K562 (cell line): Measurements from ENCODE around the gene BAG5. TPM values are rescaled to one million over a fixed set of nuclear protein-coding genes. Genes with fewer than 3 reads are reported as not detected.
A peak's percentile ranks its signal among the peaks of the same experiment; 100 is the strongest.

Source experiments
- ARID2 ChIP-seq: fragments of 450-650 bp; IDR thresholded peaks from 2 replicates; pipeline ENCODE4 v1.6.1; 2017; ENCODE audit warnings: antibody characterized with exemption, mild to moderate bottlenecking
- CEBPG ChIP-seq, 3 experiments: fragments of 200-800 bp in 1 of 3; sonication (Bioruptor generic) in 1 of 3; sonication (generic) in 1 of 3; formaldehyde crosslinking in 1 of 3; IDR thresholded peaks in 2 of 3; conservative IDR thresholded peaks in 1 of 3; 2 replicates each; pipeline versions ENCODE4 v1.6.1 to v1.8.0; 2016 to 2022; ENCODE audit warnings: missing compliant biosample characterization in 2 of 3, missing genetic modification characterization in 2 of 3, mild to moderate bottlenecking in 1 of 3, missing genetic modification reagents in 1 of 3
- EHMT2 ChIP-seq: fragments of 450-650 bp; IDR thresholded peaks from 2 replicates; pipeline ENCODE4 v1.6.1; 2018; ENCODE audit warnings: antibody characterized with exemption
- ETS2 ChIP-seq: IDR thresholded peaks from 2 replicates; pipeline ENCODE4 v1.6.1; 2016; ENCODE audit warnings: borderline replicate concordance, missing genetic modification characterization, mild to moderate bottlenecking, moderate library complexity, missing compliant biosample characterization; ENCODE audit not compliant: poor library complexity, severe bottlenecking
- FOS ChIP-seq: IDR thresholded peaks from 3 replicates; pipeline ENCODE4 v1.6.1; 2011; ENCODE audit not compliant: insufficient read length; ENCODE audit errors: extremely low read depth
- JUN ChIP-seq, 2 experiments: sonication (generic) in 1 of 2; formaldehyde crosslinking in 1 of 2; IDR thresholded peaks; 2 replicates each; pipeline versions ENCODE4 v1.6.1 to v1.8.0; 2012 to 2022; ENCODE audit warnings: borderline replicate concordance in 2 of 2, mild to moderate bottlenecking in 2 of 2, improper control_type of control experiment in 1 of 2, low read depth in 1 of 2, low read length in 1 of 2, missing genetic modification reagents in 1 of 2
- MECOM ChIP-seq: fragments of 250-450 bp; sonication (Bioruptor Pico); IDR thresholded peaks from 2 replicates; pipeline ENCODE4 v1.8.0; 2022; ENCODE audit warnings: inconsistent platforms
- MEF2A ChIP-seq: IDR thresholded peaks from 2 replicates; pipeline ENCODE4 v1.6.1; 2011; ENCODE audit warnings: low read depth, mild to moderate bottlenecking, low read length, moderate library complexity; ENCODE audit not compliant: control insufficient read depth
- NCOA4 ChIP-seq: fragments of 450-650 bp; IDR thresholded peaks from 2 replicates; pipeline ENCODE4 v1.6.1; 2018; ENCODE audit warnings: mild to moderate bottlenecking; ENCODE audit not compliant: partially characterized antibody
- POLR2G ChIP-seq: fragments of 200-400 bp; formaldehyde crosslinking; IDR thresholded peaks from 2 replicates; pipeline ENCODE4 v1.6.1; 2017; ENCODE audit warnings: low read depth, mild to moderate bottlenecking, antibody characterized with exemption, low read length, moderate library complexity
- SNIP1 ChIP-seq: fragments of 450-650 bp; IDR thresholded peaks from 2 replicates; pipeline ENCODE4 v1.7.1; 2017; ENCODE audit warnings: low read depth, mild to moderate bottlenecking
- WHSC1 ChIP-seq: IDR thresholded peaks from one replicate; pipeline ENCODE4 v1.6.1; 2012; ENCODE audit warnings: low read length, control low read depth, inconsistent platforms
- ZNF134 ChIP-seq: fragments of 250-450 bp; sonication (Bioruptor Pico); conservative IDR thresholded peaks from 2 replicates; pipeline ENCODE4 v1.4.0; 2020
- ZNF282 ChIP-seq: sonication (generic); formaldehyde crosslinking; IDR thresholded peaks from 2 replicates; pipeline ENCODE4 v1.8.1; 2023; ENCODE audit warnings: missing genetic modification reagents
- polyA plus RNA-seq, 8 experiments: library from polyadenylated mRNA; depleted of rRNA in 4 of 8; stranded (reverse) in 5 of 8; unstranded in 3 of 8; fragments of >200 nt; fragmentation: Nextera tagmentation in 2 of 8; fragmentation: Illumina TruSeq in 1 of 8; extraction: Ambion mirVana in 2 of 8; extraction: Trizol in 1 of 8; gene quantifications; 2 replicates each; pipeline versions ENCODE4 v1.2.1 to v1.2.3, GENCODE V29; 2011 to 2014; ENCODE audit warnings: inconsistent platforms in 1 of 8, missing spikeins in 1 of 8
- total RNA-seq, 7 experiments: library from RNA; depleted of rRNA in 6 of 7; stranded (reverse); fragments of >200 nt in 6 of 7; fragmentation: Illumina TruSeq in 2 of 7; extraction: Trizol in 2 of 7; gene quantifications; 2 replicates each; pipeline versions ENCODE4 v1.2.1 to v1.2.3, GENCODE V29; 2011 to 2021; ENCODE audit warnings: low replicate concordance in 1 of 7
- TF ChIP-seq, protein P1 (sequence below), 2 experiments: fragments of 450-650 bp; conservative IDR thresholded peaks; 2 replicates each; pipeline ENCODE4 v1.6.1; 2017; ENCODE audit warnings: mild to moderate bottlenecking in 2 of 2, moderate library complexity in 2 of 2
- TF ChIP-seq, protein P2 (sequence below), 2 experiments: IDR thresholded peaks; 2 replicates each; pipeline ENCODE4 v1.6.1; 2012; ENCODE audit warnings: improper control_type of control experiment in 2 of 2, low read depth in 2 of 2, low read length in 2 of 2, borderline replicate concordance in 1 of 2

BAG5 gene
- total and polyA plus RNA-seq, 9 of the 15 experiments (the other 6 are each of a cell fraction or from before 2014, with no cell fraction given), result 7.9 to 21.4 (median 13.2) TPM

DNA sequence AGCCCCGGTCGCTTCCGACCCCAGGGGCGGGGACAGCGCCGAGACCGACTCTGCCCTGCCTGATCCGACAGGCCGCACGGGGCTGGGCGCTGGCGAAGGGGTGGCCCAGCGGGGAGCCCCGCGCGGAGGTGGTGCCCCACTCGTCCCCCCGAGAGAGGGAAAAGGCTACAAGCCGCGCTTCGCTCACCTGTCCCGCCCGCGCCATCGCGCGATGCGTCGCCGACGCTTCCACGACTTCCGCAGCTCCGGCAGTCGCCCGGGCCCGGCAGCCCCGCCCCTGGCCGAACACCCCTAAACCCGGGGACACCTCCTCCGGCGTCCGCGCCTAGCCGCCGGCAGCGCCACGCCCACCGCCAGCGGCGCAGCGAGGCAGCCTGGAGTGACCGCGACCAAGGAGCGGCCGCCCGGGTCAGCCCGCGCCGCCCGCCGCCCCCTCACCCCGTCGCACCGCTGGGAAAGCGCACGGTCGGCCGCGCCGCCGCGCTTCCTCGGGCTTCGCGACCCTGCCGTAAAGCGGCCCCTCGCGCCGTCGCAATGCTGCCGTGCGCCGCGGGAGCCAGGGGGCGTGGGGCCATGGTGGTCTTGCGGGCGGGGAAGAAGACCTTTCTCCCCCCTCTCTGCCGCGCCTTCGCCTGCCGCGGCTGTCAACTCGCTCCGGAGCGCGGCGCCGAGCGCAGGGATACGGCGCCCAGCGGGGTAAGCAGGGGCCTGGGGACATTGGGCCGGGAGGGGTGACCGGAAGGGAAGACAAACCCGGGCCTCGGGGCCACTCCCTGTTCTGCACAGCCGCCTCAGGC, at the start of gene BAG5, which contains the start of gene COA8 (continued):
- TF ChIP-seq ETS2 (tag), result no peak
- no peak for TF ChIP-seq JUN (IDR thresholded peaks at IDR 0.05; ENCODE audit: borderline replicate concordance, low read depth, low read length)
- peak; percentile 36; the same call in 1 of the 2 replicates for TF ChIP-seq JUN (CRISPR knock-in tag; IDR thresholded peaks at IDR 0.05; ENCODE audit: borderline replicate concordance)
- TF ChIP-seq, protein P1, sequence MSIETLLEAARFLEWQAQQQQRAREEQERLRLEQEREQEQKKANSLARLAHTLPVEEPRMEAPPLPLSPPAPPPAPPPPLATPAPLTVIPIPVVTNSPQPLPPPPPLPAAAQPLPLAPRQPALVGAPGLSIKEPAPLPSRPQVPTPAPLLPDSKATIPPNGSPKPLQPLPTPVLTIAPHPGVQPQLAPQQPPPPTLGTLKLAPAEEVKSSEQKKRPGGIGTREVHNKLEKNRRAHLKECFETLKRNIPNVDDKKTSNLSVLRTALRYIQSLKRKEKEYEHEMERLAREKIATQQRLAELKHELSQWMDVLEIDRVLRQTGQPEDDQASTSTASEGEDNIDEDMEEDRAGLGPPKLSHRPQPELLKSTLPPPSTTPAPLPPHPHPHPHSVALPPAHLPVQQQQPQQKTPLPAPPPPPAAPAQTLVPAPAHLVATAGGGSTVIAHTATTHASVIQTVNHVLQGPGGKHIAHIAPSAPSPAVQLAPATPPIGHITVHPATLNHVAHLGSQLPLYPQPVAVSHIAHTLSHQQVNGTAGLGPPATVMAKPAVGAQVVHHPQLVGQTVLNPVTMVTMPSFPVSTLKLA (conservative IDR thresholded peaks at IDR 0.05), result peak; percentile 77 to 89
- no peak for TF ChIP-seq FOS
- TF ChIP-seq MEF2A, result no peak
- TF ChIP-seq POLR2G, result peak; percentile 87
- no peak for TF ChIP-seq WHSC1
- no peak for TF ChIP-seq NCOA4
- no peak for TF ChIP-seq MECOM
- TF ChIP-seq, protein P2, sequence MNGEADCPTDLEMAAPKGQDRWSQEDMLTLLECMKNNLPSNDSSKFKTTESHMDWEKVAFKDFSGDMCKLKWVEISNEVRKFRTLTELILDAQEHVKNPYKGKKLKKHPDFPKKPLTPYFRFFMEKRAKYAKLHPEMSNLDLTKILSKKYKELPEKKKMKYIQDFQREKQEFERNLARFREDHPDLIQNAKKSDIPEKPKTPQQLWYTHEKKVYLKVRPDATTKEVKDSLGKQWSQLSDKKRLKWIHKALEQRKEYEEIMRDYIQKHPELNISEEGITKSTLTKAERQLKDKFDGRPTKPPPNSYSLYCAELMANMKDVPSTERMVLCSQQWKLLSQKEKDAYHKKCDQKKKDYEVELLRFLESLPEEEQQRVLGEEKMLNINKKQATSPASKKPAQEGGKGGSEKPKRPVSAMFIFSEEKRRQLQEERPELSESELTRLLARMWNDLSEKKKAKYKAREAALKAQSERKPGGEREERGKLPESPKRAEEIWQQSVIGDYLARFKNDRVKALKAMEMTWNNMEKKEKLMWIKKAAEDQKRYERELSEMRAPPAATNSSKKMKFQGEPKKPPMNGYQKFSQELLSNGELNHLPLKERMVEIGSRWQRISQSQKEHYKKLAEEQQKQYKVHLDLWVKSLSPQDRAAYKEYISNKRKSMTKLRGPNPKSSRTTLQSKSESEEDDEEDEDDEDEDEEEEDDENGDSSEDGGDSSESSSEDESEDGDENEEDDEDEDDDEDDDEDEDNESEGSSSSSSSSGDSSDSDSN (IDR thresholded peaks at IDR 0.05; ENCODE audit: borderline replicate concordance in 1 of 2, low read depth in 2 of 2, low read length in 2 of 2), result peak in 1 of 2 experiments; percentile 48; a peak in 1 of 4 replicates
- no peak for TF ChIP-seq CEBPG (CRISPR knock-in tag; IDR thresholded peaks at IDR 0.05)
- no peak for TF ChIP-seq CEBPG (tag; conservative IDR thresholded peaks at IDR 0.05 in 1 of 2, IDR thresholded peaks at IDR 0.05 in 1 of 2)
- TF ChIP-seq ARID2, result no peak
- TF ChIP-seq EHMT2, result no peak
- TF ChIP-seq SNIP1, result no peak
- TF ChIP-seq ZNF134 (CRISPR knock-in tag), result no peak
- TF ChIP-seq ZNF282 (CRISPR knock-in tag), result no peak
